CD14-positive monocyte (primary cell): ENCODE results near the gene THBS2. TPM values are rescaled to one million over a fixed set of nuclear protein-coding genes. Genes with fewer than 3 reads are reported as not detected.

ENCODE experiments used
- DNase-seq, 3 donors: peaks; one replicate each; pipeline ENCODE4 v3.0.0-alpha.2; 2011 to 2022
- H2AFZ ChIP-seq: 2 replicates; pipeline ENCODE4 v1.6.0; 2012; ENCODE audit warnings: mild to moderate bottlenecking, low read depth, low read length, inconsistent platforms; ENCODE audit not compliant: insufficient read depth, poor library complexity, severe bottlenecking
- H3K27ac ChIP-seq, 2 donors: 1 replicate in 1 of 2; 2 replicates in 1 of 2; pipeline ENCODE4 v1.5.1; 2012 to 2013; ENCODE audit warnings: low read length in 2 of 2, control low read depth in 1 of 2, inconsistent platforms in 1 of 2, low read depth in 1 of 2, mild to moderate bottlenecking in 1 of 2
- H3K27me3 ChIP-seq, 2 donors: one replicate each; pipeline versions ENCODE4 v1.6.0 to v1.6.1; 2011 to 2013; ENCODE audit warnings: low read length in 2 of 2; ENCODE audit not compliant: control insufficient read depth in 2 of 2, insufficient read depth in 2 of 2
- H3K36me3 ChIP-seq, 2 donors: replicated peaks in 1 of 2; 1 replicate in 1 of 2; 2 replicates in 1 of 2; pipeline versions ENCODE4 v1.5.1 to v1.6.1; 2012 to 2013; ENCODE audit warnings: low read length in 2 of 2, control low read depth in 1 of 2, inconsistent platforms in 1 of 2, mild to moderate bottlenecking in 1 of 2; ENCODE audit not compliant: insufficient read depth in 2 of 2, control insufficient read depth in 1 of 2
- H3K4me1 ChIP-seq, 2 donors: 1 replicate in 1 of 2; 2 replicates in 1 of 2; pipeline versions ENCODE4 v1.5.1 to v1.6.1; 2012 to 2013; ENCODE audit warnings: low read length in 2 of 2, control low read depth in 1 of 2, inconsistent platforms in 1 of 2, mild to moderate bottlenecking in 1 of 2, moderate library complexity in 1 of 2; ENCODE audit not compliant: insufficient read depth in 2 of 2, control insufficient read depth in 1 of 2
- H3K4me2 ChIP-seq: replicated peaks from 2 replicates; pipeline ENCODE3; 2012; ENCODE audit warnings: low read length, moderate library complexity, mild to moderate bottlenecking; ENCODE audit not compliant: poor library complexity, severe bottlenecking; ENCODE audit errors: extremely low read depth
- H3K4me3 ChIP-seq, 3 experiments: fragments of 200-600 bp in 1 of 3; sonication (generic) in 1 of 3; replicated peaks in 1 of 3; 1 replicate in 2 of 3; 2 replicates in 1 of 3; pipeline ENCODE4 v1.5.1; 2011 to 2013; ENCODE audit warnings: low read length in 3 of 3, mild to moderate bottlenecking in 3 of 3, control low read depth in 2 of 3, low read depth in 2 of 3, inconsistent platforms in 1 of 3, moderate library complexity in 1 of 3
- H3K79me2 ChIP-seq: 2 replicates; pipeline ENCODE4 v1.6.0; 2012; ENCODE audit warnings: mild to moderate bottlenecking, control low read depth, inconsistent platforms, low read length, moderate library complexity; ENCODE audit not compliant: insufficient read depth
- H3K9ac ChIP-seq: 2 replicates; pipeline ENCODE4 v1.6.0; 2017; ENCODE audit warnings: low read length, mild to moderate bottlenecking; ENCODE audit not compliant: insufficient read depth, poor library complexity, severe bottlenecking
- H3K9me3 ChIP-seq, 2 donors: replicated peaks in 1 of 2; 1 replicate in 1 of 2; 2 replicates in 1 of 2; pipeline versions ENCODE4 v1.5.1 to v1.6.1; 2012 to 2013; ENCODE audit warnings: low read length in 2 of 2, control low read depth in 1 of 2; ENCODE audit not compliant: control insufficient read depth in 1 of 2, insufficient read depth in 1 of 2
- H4K20me1 ChIP-seq: 2 replicates; pipeline ENCODE4 v1.6.0; 2012; ENCODE audit warnings: mild to moderate bottlenecking, low read length, control low read depth, moderate library complexity; ENCODE audit not compliant: insufficient read depth
- H3K27ac Mint-ChIP-seq, 7 donors: one replicate each; pipeline ENCODE4 v1.8.0; 2020; ENCODE audit warnings: mild to moderate bottlenecking in 7 of 7, mixed read lengths in 7 of 7, moderate library complexity in 6 of 7, inconsistent platforms in 2 of 7
- H3K27me3 Mint-ChIP-seq, 3 donors: one replicate each; pipeline ENCODE4 v1.8.0; 2021 to 2022; ENCODE audit warnings: low read depth in 3 of 3, mild to moderate bottlenecking in 3 of 3, mixed read lengths in 3 of 3, moderate library complexity in 3 of 3, inconsistent platforms in 1 of 3
- H3K36me3 Mint-ChIP-seq, 2 donors: one replicate each; pipeline ENCODE4 v1.8.0; 2020; ENCODE audit warnings: mixed read lengths in 2 of 2, inconsistent platforms in 1 of 2, mild to moderate bottlenecking in 1 of 2
- H3K4me1 Mint-ChIP-seq: one replicate; pipeline ENCODE4 v1.8.0; 2020; ENCODE audit warnings: mild to moderate bottlenecking, mixed read lengths
- H3K4me3 Mint-ChIP-seq, 2 donors: one replicate each; pipeline ENCODE4 v1.8.0; 2020; ENCODE audit warnings: mild to moderate bottlenecking in 2 of 2, mixed read lengths in 2 of 2, moderate library complexity in 1 of 2
- H3K9me3 Mint-ChIP-seq, 7 donors: one replicate each; pipeline ENCODE4 v1.8.0; 2020 to 2022; ENCODE audit warnings: mixed read lengths in 7 of 7, mild to moderate bottlenecking in 6 of 7, moderate library complexity in 6 of 7, inconsistent platforms in 2 of 7
- CTCF ChIP-seq: fragments of 200-600 bp; IDR thresholded peaks from one replicate; pipeline ENCODE4 v1.8.0; 2022; ENCODE audit warnings: antibody characterized with exemption, mild to moderate bottlenecking
- WGBS: methylation state at CpG from one replicate; pipeline ENCODE4 v1.1.5; 2013; ENCODE audit warnings: missing lambda C conversion rate; ENCODE audit not compliant: insufficient coverage; 5-methylcytosine and 5-hydroxymethylcytosine counted together
- intact Hi-C, 2 donors: fragments of 100-400 bp; cut with micrococcal nuclease; formaldehyde crosslinking; loops; one replicate each; pipeline versions ENCODE4 v1.15.0 to v1.15.1; 2023
- polyA plus RNA-seq, 3 donors: library from polyadenylated mRNA; depleted of rRNA in 1 of 3; unstranded in 2 of 3; stranded (reverse) in 1 of 3; fragments of 300-500 nt in 2 of 3; fragments of >200 nt in 1 of 3; fragmentation: Illumina TruSeq in 2 of 3; gene quantifications; 1 replicate in 2 of 3; 2 replicates in 1 of 3; pipeline ENCODE4 v1.2.3, GENCODE V29; 2012 to 2021

Gene THBS2
- polyA plus RNA-seq, 3 donors, result 0.01 to 0.03 TPM; not detected in 1

- H3K27me3 ChIP-seq, result no peaks in the 10 kb centered on the region
- Mint-ChIP-seq H3K4me1 (no peaks in the 10 kb centered on the region), H3K27me3 (peaks cover 0 to 2% (median 1%) of the 10 kb centered on the region in 3 donors), H3K9me3 (peaks cover 27 to 53% (median 32%) of the 10 kb centered on the region in 7 donors), H3K4me3 (no peak overlapping the region), H3K27ac (peak overlapping the region in 1 of 7 donors; percentile 62), H3K36me3 (no peaks in the 10 kb centered on the region)
- TF ChIP-seq CTCF, result no peak
- 99% methylated on average over 22 of the region's 22 CpGs for WGBS
- H3K79me2 ChIP-seq, result no peaks in the 10 kb centered on the region
- no peak overlapping the region for H3K4me2 ChIP-seq
- H4K20me1 ChIP-seq, result no peaks in the 10 kb centered on the region
- H3K4me3 ChIP-seq, result no peak overlapping the region
- H2AFZ ChIP-seq, result no peak overlapping the region
- intact Hi-C loops, result no loop called here
- H3K27ac ChIP-seq, result no peak overlapping the region
- H3K4me1 ChIP-seq, result no peaks in the 10 kb centered on the region
- H3K9me3 ChIP-seq, result peaks cover 34 to 47% of the 10 kb centered on the region in 2 donors
- no peaks in the 10 kb centered on the region for H3K36me3 ChIP-seq
- H3K9ac ChIP-seq, result no peak overlapping the region
- DNase-seq, result no peak
Observed at GRCh38 chr6:169232507-169232931, 21.1 kb downstream of the THBS2 start.

- Mint-ChIP-seq H3K4me3 (no peak overlapping the region), H3K9me3 (peaks cover 28 to 54% (median 34%) of the 10 kb centered on the region in 7 donors), H3K27ac (no peak overlapping the region), H3K4me1 (no peaks in the 10 kb centered on the region), H3K36me3 (no peaks in the 10 kb centered on the region), H3K27me3 (peaks cover 0 to 2% (median 0%) of the 10 kb centered on the region in 3 donors)
- Histone ChIP-seq H3K27ac (no peak overlapping the region), H3K4me3 (no peak overlapping the region), H2AFZ (no peak overlapping the region), H3K9me3 (peaks cover 34 to 49% of the 10 kb centered on the region in 2 donors), H4K20me1 (no peaks in the 10 kb centered on the region), H3K27me3 (no peaks in the 10 kb centered on the region), H3K4me1 (no peaks in the 10 kb centered on the region), H3K9ac (no peak overlapping the region), H3K36me3 (no peaks in the 10 kb centered on the region), H3K79me2 (no peaks in the 10 kb centered on the region), H3K4me2 (no peak overlapping the region)
- 98% methylated on average over 55 of the region's 55 CpGs for WGBS
- intact Hi-C loops, result no loop called here
- TF ChIP-seq CTCF, result no peak
- DNase-seq, result no peak
Observed at GRCh38 chr6:169231790-169232506, 21.7 kb downstream of the THBS2 start.
